HG03135 (cell line): ENCODE data around the gene APP.

ENCODE experiments used
- ATAC-seq: cut with Tn5 transposase; IDR thresholded peaks from one replicate; pipeline ENCODE4 v1.9.1; 2021; ENCODE audit warnings: mild to moderate bottlenecking, moderate library complexity; ENCODE audit not compliant: unreplicated experiment

The APP gene

DNA sequence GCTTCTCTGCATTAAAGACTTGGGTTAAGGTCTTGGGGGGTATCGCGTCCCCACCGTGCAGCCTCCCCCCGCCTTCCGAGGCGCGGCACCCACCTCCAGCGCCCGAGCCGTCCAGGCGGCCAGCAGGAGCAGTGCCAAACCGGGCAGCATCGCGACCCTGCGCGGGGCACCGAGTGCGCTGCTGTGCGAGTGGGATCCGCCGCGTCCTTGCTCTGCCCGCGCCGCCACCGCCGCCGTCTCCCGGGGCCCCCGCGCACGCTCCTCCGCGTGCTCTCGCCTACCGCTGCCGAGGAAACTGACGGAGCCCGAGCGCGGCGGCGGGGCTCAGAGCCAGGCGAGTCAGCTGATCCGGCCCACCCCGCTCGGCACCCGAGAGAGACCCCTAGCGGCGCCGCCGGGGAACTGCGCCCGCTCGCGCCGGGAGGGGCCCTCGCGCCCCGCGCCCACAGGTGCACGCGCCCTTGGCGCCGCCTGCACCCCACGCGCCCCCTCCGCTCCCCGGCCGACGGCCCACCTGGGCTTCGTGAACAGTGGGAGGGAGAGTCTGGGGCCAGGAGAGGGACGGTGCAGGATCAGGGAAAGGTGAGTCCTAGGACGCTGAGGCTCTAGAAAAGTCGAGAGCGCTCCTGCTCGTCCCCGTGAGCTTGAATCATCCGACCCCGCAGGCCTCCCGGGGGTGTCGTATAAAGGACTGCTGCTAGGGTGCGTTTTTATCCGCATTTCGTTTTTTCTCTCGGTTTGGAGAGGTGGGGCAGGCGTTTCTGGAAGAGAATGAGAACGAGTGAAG, at the start of gene APP:
Gene APP (minus strand): TSS at position 300 of the 787 bp plus-strand sequence. CDS start 150 bp downstream, at position 150.
- ATAC-seq: peak; percentile 78

DNA sequence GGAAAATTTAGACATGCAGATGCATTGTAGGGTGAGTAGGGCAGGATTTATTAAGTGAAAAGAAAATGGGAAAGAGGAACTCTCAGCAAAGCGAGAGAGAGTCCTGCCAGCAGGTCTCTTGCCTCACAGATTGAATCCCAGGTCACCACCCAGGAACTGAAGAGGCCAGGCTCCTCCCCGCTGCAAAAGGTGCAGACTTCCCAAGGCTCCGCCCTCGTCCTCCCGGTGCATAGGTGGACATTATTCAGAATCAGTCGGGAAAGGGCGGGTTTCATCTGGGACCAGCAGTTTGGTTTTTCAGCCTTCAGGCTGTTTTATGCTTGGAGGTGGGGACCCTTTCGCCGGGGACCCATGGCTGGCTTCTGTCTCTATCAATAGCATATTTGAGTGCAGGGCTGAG, 41.6 kb upstream of the APP start:
- ATAC-seq: no peak

- no peak for ATAC-seq
These were observed 40.0 kb upstream of the APP start for GRCh38 chr21:26210614-26211013.

GRCh38 chr21:26207021-26207420, 36.5 kb upstream of the APP start:
- no peak for ATAC-seq

DNA sequence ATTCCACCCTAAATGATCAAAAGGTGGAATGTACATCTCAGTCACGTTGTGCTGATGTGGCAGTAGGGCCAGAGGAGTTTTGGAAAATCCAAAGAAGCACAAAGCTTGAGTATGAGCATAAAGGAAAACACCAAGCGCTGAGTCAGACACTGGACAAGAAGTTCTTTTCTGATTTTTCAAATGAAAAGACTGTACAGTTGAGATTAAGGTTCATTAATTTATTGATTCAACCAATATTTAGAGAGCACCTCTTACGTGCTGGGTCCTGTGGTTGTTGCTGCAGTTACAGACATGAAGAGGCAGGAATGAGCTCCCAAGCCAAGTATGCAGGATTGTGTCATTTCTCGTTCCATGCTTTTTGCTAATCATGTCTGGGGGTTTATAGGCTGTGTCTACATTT, 28.9 kb upstream of the APP start:
- no peak for ATAC-seq

DNA sequence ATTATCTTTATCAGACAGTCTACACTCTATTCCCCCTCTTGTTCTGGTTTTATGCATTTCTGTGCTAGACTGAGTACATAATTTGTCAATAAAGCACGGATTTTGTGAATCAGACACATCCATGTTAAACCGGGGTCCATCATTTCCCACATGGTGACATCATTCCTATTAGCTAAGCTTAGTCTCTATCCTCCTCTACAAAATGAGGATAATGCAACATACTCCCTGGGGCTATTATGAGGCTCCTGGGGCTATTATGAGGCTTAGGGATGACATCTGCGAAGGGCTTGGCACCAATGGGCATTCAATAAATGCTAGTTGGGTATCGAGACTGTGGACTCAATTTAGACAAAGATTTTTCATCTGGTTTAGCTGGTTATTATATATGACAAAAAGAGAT, 25.1 kb upstream of the APP start:
- ATAC-seq: no peak

DNA sequence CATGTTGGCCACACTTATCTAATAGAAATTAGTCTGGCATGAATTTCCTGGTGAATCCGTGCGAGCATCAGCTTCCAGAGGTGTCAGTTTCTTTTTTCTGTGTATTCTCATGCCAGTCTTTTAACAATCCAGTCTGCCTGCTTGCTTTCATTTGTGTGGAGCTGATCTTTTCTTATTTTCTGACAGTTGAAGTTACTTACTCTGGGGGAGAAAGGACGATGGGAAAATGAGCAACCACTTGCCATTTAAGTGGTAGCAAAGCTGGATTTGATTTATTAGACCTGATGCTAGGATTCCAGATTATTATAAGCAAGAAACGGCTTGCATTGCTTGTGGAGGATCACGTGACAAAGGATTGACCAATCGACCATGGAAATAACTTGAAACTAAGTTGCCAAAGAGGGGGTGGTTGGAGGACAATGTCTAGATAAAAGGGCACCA, 24.3 kb upstream of the APP start:
- no peak for ATAC-seq

DNA sequence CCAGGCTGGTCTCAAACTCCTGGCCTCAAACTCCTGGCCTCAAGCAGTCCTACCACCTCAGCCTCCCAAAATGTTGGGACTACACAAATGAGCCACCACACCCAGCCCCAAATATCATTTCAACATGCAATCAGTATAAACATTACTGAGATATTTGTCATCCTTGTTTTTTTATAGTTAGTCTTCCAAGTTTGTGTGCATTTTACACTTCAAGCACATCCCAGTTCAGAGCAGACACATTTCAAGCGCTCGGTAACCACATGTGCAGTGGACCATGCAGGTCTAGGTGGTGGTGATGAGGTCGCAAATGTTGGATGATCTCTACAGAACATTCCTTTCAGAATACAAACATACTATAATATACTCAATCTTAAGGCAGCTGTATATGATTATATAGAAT, 23.8 kb upstream of the APP start:
- no peak for ATAC-seq

DNA sequence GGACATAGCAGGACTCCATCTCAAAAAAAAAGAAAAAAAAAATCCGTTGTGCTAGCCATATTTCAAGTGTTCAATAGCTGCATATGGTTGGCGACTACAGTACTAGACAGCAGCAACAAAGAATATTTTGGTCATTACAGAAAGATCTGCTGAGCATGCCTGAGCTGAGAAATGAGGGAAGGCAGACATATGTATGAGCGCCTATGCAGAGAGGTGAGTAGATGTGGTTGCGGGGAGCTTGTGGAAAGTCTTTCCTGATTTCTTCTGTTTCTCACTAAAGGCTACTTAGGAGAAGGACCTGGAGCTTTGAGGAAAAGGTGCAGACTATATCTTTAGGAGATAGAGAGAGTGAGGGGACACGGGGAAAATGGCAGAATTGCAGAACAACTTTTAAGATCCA, 21.0 kb upstream of the APP start:
- no peak for ATAC-seq

- ATAC-seq: no peak
These were observed 17.9 kb upstream of the APP start for GRCh38 chr21:26188422-26188821.

GRCh38 chr21:26185446-26185845, 14.9 kb upstream of the APP start:
- ATAC-seq: no peak

GRCh38 chr21:26185021-26185420, 14.5 kb upstream of the APP start:
- no peak for ATAC-seq

GRCh38 chr21:26179501-26179900, 8.9 kb upstream of the APP start:
- ATAC-seq: no peak

DNA sequence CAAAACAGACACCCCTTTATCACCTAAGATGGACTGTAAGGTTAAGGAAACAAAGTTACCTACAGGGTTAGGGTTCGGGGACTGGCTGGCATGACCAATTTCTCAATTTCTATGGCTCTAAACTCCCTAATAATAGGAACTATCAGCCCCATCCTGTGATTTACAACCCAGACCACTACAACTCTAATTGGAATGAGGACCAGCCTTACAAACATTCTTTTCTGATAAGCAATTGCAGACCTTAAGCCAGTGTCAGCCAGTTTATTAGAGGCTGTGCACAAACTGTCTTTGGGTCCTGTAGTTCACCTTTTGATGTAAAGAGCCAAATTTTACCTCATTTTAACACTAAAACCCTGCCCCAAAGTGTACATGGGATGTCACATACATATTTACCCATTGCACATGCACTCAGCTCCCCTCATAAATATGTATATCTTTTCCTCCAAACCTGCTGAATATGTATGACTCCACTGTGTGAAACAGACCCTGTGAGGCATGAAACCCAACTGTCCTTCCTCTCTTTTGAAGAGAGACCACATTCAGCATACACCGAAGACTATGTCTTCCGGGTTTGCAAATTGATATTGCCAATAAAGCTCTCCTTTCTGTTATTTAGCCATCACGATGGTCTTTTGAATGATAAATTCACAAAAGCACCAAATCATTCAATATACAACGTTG, 7.3 kb upstream of the APP start:
- no peak for ATAC-seq

DNA sequence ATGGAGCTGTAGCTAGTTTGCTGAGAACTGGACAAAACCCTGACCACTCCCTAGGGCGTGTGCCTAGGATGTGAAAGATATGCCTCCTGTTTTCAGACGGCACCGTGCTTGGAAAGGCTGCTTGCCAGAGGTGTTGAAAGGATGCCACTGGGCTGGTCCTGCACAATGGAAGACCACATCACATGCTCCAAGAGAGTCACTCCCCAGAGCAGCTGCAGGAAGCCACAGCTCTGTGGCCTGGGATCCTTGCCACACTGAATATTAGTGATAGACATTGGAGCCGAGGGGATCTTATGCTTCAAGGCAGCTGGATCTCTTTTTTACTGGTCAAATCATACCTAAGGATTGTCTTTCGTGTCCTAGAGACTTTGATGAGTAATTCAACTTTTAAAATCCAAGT, 6.6 kb upstream of the APP start:
- no peak for ATAC-seq

DNA sequence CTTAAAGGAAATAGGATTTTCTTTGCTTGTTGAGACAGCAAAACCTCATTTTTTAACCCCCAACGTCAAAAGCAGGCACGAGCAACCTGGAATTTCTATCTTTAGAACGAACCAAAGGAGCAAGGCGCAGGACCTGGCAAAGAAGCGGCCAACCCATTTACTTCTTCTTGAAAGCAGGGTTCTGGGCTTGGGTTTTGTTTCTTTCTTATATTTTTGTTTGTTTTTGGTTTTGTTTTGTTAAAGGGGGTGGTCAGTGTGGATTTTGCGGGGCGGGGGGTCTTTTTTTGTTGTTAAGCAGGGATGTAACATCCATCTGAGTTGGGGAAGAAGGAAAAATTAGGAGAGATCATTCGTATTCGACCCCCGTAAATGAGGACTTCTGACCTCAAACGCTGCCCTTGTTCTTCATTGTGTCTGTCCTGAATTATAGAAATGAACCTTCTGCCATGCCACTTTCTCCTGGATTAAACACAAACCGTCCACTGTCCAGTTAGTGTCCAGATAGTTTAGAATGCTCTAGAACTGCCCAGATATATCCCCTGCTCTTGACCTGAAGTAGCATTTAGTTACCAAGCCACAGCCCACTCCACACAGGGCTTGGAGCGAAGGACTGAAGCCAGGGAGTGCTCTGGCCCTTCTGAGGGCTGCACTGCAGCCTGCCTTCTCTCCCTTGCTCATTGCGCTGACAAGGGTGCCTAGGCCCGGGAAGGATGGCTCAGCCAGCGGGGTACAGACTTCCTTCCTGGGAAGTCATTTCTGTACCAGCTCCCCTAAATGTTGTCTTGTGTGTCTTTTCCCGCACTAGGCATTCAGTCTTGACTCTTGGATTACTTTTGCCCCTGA, 909 bp upstream of the APP start:
- ATAC-seq: no peak

- peak; percentile 35 for ATAC-seq
These were observed 729 bp downstream of the APP start for GRCh38 chr21:26169611-26170470.

DNA sequence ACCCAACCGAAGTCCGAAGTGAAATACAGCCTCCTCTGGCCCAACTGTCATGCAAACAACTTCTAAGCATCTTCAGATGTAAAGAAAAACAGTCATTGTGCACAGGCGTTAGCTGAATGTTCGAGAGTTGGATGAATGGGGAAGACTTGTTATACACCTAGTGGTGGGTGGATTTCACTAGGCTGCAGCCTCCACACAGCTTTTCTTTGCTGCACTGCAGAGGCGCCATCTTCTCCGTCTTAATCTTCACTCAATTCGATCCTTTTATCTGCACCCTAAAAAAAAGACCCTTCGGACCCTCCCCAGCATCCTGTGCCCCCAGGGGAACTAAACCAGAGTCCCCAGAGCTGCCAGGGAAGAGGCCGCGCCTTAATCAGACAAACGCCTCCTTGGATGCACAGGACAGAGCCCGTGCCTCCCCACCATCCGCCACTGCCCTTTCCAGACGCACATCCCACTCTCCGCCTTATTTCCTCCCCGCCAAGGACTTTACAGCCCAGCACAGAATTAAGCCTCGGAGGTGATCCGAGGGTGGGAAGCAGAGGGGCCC, 1.4 kb downstream of the APP start:
- peak; percentile 57 for ATAC-seq

DNA sequence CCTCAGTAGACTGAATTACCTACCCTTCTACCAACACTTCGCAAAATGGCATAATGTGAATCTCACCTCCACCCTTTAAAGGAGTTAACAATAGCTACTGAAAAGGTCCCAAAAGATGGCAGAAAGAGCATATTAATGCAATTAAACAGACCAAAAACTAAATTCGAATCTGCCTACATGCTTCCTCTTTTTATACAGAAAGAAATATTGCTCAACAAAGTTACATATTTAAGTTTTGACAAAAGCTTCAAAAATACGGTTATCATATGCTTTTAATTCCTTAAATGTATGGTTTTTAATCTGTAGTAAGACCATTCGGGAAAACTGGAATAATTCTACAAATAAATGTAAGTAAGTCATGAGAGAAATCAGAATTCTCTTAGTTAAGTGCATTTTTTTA, 2.2 kb downstream of the APP start:
- ATAC-seq: no peak

- ATAC-seq: no peak
These were observed 3.0 kb downstream of the APP start for GRCh38 chr21:26167593-26167992.
